Thymus (tissue), 11 donors: ENCODE results near the gene CARD11. TPM values are rescaled to one million over a fixed set of nuclear protein-coding genes. Genes with fewer than 3 reads are reported as not detected.

Source experiments
- DNase-seq, 9 donors: peaks; one replicate each; pipeline ENCODE4 v3.0.0-alpha.2; 2013; ENCODE audit warnings: low spot score in 9 of 9, low read depth in 6 of 9, missing footprints in 1 of 9
- H3K27ac ChIP-seq, 2 donors: one replicate each; pipeline ENCODE4 v1.5.1; 2013; ENCODE audit warnings: control low read depth in 1 of 2, low read depth in 1 of 2, low read length in 1 of 2, mild to moderate bottlenecking in 1 of 2, moderate library complexity in 1 of 2
- H3K27me3 ChIP-seq, 2 donors: one replicate each; pipeline ENCODE4 v1.5.1; 2013; ENCODE audit warnings: low read length in 1 of 2; ENCODE audit not compliant: control insufficient read depth in 2 of 2, insufficient read depth in 1 of 2
- H3K36me3 ChIP-seq, 2 donors: one replicate each; pipeline ENCODE4 v1.5.1; 2013; ENCODE audit warnings: low read length in 1 of 2, mild to moderate bottlenecking in 1 of 2, moderate library complexity in 1 of 2; ENCODE audit not compliant: control insufficient read depth in 2 of 2, insufficient read depth in 2 of 2
- H3K4me1 ChIP-seq, 2 donors: one replicate each; pipeline ENCODE4 v1.5.1; 2013; ENCODE audit warnings: low read length in 2 of 2; ENCODE audit not compliant: control insufficient read depth in 2 of 2, insufficient read depth in 2 of 2
- H3K4me3 ChIP-seq, 2 donors: one replicate each; pipeline ENCODE4 v1.5.1; 2013; ENCODE audit warnings: low read length in 2 of 2, control low read depth in 1 of 2, mild to moderate bottlenecking in 1 of 2
- H3K9me3 ChIP-seq, 2 donors: one replicate each; pipeline ENCODE4 v1.5.1; 2013; ENCODE audit warnings: low read length in 1 of 2, mild to moderate bottlenecking in 1 of 2; ENCODE audit not compliant: control insufficient read depth in 2 of 2, insufficient read depth in 1 of 2
- WGBS: extraction: QIAGEN DNeasy Blood & Tissue Kit; methylation state at CpG from one replicate; pipeline ENCODE4 v1.1.7; 2013; 5-methylcytosine and 5-hydroxymethylcytosine counted together
- polyA plus RNA-seq: library from polyadenylated mRNA; stranded (reverse); fragments of 200-250 nt; gene quantifications from one replicate; pipeline ENCODE4 v1.2.3, GENCODE V29; 2013
- total RNA-seq: library from RNA; stranded (reverse); fragments of 120-200 nt; gene quantifications from one replicate; pipeline ENCODE4 v1.2.4, GENCODE V29; 2013
- donor health status: healthy.

CARD11 gene
- total and polyA plus RNA-seq, 2 donors: 7.2 to 19.4 TPM

DNA sequence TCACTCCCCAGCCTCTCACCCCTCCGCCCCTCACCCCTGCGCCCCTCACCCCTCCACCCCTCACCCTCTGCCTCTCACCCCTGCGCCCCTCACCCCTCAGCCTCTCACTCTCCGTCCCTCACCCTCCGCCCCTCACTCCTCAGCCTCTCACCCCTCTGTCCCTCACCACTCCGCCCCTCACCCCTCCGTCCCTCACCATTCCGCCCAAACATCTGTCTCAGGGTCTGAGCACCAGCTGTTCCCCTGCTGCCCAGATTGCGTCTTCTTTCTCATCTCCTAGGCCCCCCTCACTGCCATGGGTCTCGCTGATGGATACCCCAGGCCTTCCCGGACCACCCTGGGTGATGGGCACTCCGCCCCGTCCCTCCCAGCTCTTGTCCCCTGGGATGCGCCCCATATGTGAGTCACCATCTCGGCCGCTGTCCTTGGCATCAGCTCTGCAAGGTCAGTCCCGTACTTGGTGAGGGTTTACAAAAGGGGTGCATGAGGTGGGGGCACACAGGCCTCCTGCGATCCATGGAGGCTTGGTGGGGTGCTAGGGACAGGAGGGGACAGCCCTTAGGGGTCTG, 134.1 kb downstream of the CARD11 start:
- Histone ChIP-seq H3K4me3 (no peak overlapping the region), H3K4me1 (no peaks in the 10 kb centered on the region), H3K27me3 (no peaks in the 10 kb centered on the region), H3K27ac (no peak overlapping the region), H3K36me3 (peaks cover 28 to 55% of the 10 kb centered on the region in 2 donors), H3K9me3 (peaks cover 0 to 7% of the 10 kb centered on the region in 2 donors)
- no peak for DNase-seq
- WGBS: 89% methylated on average over 18 of the region's 18 CpGs

GRCh38 chr7:2909043-2909442, 134.6 kb downstream of the CARD11 start:
- H3K4me3 ChIP-seq: no peak overlapping the region
- H3K36me3 ChIP-seq: peaks cover 26 to 53% of the 10 kb centered on the region in 2 donors
- no peaks in the 10 kb centered on the region for H3K27me3 ChIP-seq
- 92% methylated on average over 17 of the region's 17 CpGs for WGBS
- no peaks in the 10 kb centered on the region for H3K4me1 ChIP-seq
- DNase-seq: no peak
- peaks cover 0 to 7% of the 10 kb centered on the region in 2 donors for H3K9me3 ChIP-seq
- H3K27ac ChIP-seq: no peak overlapping the region

DNA sequence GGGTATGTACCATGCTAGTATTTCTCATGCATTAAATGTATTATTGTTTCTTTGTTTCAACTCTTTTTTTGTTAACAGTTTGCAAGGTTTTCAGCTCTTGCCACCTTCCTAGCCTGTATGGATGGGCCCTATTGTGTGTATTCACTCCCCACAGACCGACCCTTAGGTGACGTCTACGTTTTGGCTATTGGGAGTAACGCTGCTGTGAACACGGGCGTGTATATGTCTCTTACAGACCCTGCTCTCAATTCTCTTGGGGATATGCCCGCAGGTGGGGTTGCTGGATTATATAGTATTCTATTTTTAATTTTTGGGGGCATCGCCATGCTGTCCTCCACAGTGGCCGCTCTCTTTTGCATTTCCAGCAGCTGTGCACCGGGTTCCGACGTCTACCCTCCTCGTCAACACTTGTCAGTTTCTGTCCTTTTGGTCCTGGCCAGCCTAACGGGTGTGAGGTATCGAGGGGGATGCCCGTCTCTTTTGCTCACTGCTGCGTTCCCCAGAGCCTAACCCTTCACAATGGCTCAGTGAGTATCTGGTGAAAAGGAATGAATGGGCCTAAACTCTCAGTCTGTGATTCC, 135.5 kb downstream of the CARD11 start:
- Histone ChIP-seq H3K27ac (no peak overlapping the region), H3K4me1 (no peaks in the 10 kb centered on the region), H3K9me3 (peaks cover 0 to 7% of the 10 kb centered on the region in 2 donors), H3K36me3 (peaks cover 25 to 44% of the 10 kb centered on the region in 2 donors), H3K27me3 (no peaks in the 10 kb centered on the region), H3K4me3 (no peak overlapping the region)
- DNase-seq: no peak
- 96% methylated on average over 17 of the region's 17 CpGs for WGBS

- 98% methylated on average over 39 of the region's 39 CpGs for WGBS
- DNase-seq: no peak
- H3K9me3 ChIP-seq: peaks cover 0 to 7% of the 10 kb centered on the region in 2 donors
- no peak overlapping the region for H3K4me3 ChIP-seq
- no peak overlapping the region for H3K27ac ChIP-seq
- no peaks in the 10 kb centered on the region for H3K27me3 ChIP-seq
- H3K36me3 ChIP-seq: peaks cover 21 to 37% of the 10 kb centered on the region in 2 donors
- no peaks in the 10 kb centered on the region for H3K4me1 ChIP-seq
Observed at GRCh38 chr7:2906197-2906931, 137.3 kb downstream of the CARD11 start.

GRCh38 chr7:2905500-2905899, 138.2 kb downstream of the CARD11 start:
- H3K27ac ChIP-seq: no peak overlapping the region
- over 99% methylated on average over 8 of the region's 8 CpGs for WGBS
- peaks cover 23 to 31% of the 10 kb centered on the region in 2 donors for H3K36me3 ChIP-seq
- H3K9me3 ChIP-seq: peaks cover 0 to 7% of the 10 kb centered on the region in 2 donors
- no peak overlapping the region for H3K4me3 ChIP-seq
- H3K4me1 ChIP-seq: no peaks in the 10 kb centered on the region
- no peaks in the 10 kb centered on the region for H3K27me3 ChIP-seq
- DNase-seq: no peak

GRCh38 chr7:2905027-2905426, 138.6 kb downstream of the CARD11 start:
- no peak for DNase-seq

DNA sequence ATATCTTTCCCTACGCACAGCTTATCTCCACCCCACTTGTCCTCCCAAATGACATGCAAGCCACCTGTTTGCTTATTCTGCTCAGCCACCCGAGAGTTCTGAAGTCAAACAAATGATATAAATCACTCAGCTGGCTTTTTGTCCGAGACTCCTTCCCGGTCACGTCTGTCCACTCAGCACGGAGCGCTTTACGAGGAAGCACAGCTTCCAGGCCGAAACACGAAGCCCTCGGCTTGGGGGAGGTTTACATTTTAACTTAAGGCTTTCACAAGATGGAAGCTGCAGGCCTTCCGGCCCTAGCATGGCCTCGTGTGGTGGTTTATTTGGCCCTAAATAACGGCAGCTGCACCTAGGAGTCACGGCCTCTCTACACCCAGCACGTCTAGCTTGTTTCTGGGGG, 139.5 kb downstream of the CARD11 start:
- Histone ChIP-seq H3K27me3 (no peaks in the 10 kb centered on the region), H3K4me3 (no peak overlapping the region), H3K4me1 (no peaks in the 10 kb centered on the region), H3K9me3 (peaks cover 0 to 7% of the 10 kb centered on the region in 2 donors), H3K36me3 (peaks cover 16 to 20% of the 10 kb centered on the region in 2 donors), H3K27ac (no peak overlapping the region)
- WGBS: 96% methylated on average over 16 of the region's 16 CpGs
- DNase-seq: no peak

More at GRCh38 chr7:2905027-2905426, 138.6 kb downstream of the CARD11 start:
- Histone ChIP-seq H3K4me3 (no peak overlapping the region), H3K36me3 (peaks cover 20 to 26% of the 10 kb centered on the region in 2 donors), H3K27me3 (no peaks in the 10 kb centered on the region), H3K4me1 (no peaks in the 10 kb centered on the region), H3K9me3 (peaks cover 0 to 7% of the 10 kb centered on the region in 2 donors), H3K27ac (no peak overlapping the region)
- 100% methylated on average over 3 of the region's 3 CpGs for WGBS

- Histone ChIP-seq H3K4me1 (no peaks in the 10 kb centered on the region), H3K4me3 (no peak overlapping the region), H3K36me3 (peaks cover 16 to 20% of the 10 kb centered on the region in 2 donors), H3K27ac (no peak overlapping the region), H3K27me3 (no peaks in the 10 kb centered on the region), H3K9me3 (peaks cover 0 to 7% of the 10 kb centered on the region in 2 donors)
- DNase-seq: no peak
- 96% methylated on average over 15 of the region's 15 CpGs for WGBS
Observed at GRCh38 chr7:2903682-2904162, 139.9 kb downstream of the CARD11 start.

DNA sequence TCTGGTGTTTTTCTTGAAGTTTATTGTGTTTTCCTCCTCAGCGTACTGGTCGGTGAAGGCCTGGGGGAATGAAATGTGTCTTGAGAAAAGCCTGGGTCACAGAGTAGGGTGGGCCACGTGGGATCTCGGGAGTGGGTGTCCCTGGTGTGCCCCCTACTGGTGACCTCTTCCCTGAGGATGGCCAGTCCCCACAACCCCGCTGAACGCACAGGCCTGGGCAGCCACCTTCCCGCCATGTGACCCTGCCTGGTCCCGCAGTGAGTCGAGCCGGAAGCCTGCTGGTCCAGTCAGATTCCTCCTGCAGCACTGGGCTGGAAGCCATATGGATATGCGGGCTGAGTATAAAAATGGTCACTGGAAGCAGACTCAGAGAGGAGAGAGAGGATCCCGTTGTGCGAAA, 146.6 kb downstream of the CARD11 start:
- peaks cover 12 to 30% of the 10 kb centered on the region in 2 donors for H3K4me1 ChIP-seq
- H3K36me3 ChIP-seq: peaks cover under 1 to 2% of the 10 kb centered on the region in 2 donors
- 98% methylated on average over 13 of the region's 13 CpGs for WGBS
- H3K9me3 ChIP-seq: peaks cover 0 to 9% of the 10 kb centered on the region in 2 donors
- H3K4me3 ChIP-seq: no peak overlapping the region
- no peaks in the 10 kb centered on the region for H3K27me3 ChIP-seq
- DNase-seq: no peak
- H3K27ac ChIP-seq: no peak overlapping the region
